ENCODE data around the gene CATSPER3. TPM values are rescaled to one million over a fixed set of nuclear protein-coding genes. Genes with fewer than 3 reads are reported as not detected.

The CATSPER3 gene
- total and polyA plus RNA-seq, 2 of the 8 experiments (the other 6 are each of a cell fraction or from before 2014, with no cell fraction given), result 0.62 TPM; not detected in 1

DNA sequence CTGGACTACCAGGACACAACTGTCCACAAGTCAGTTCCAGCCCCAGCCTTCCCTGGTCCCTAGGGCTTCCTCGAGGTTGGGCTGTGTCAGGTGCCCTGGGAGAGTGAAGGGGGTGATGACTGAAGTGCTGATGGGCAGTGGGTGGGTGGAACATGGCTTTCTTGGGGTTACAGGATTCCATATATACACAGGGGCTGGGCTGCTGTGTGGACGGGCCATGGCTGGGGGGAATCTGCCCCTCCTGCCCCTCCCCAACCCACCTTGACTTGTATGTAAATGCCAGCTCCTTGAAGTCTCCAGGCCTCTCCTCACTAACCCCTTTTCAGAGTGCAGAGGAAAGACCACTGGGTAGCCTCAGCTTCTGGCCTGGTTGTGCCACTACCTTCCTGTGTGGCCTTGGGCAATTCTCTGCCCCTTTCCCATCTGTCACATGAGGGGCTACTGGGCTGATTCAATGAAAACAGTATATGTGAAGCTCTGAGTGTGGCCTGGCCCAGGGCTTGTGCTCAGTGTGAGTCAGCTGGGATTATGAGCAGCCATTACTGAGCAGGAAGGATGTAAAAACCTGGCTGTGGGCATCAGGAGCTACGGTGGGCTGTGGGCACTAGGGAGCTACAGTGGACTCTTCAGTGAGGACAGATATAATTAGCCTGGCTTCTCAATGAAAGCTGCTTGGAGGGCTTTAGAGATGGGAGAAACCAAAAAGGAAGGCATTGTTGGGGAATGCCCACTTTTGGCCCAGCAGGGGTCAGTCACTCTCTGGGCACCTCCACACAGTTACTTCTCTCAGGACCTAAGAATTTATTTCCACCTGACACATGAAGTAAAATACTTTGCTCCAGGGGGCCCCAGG is 43.0 kb downstream of the CATSPER3 start:
- no peak overlapping the region for H3K4me3 ChIP-seq (ENCODE audit: extremely low read depth in 1 of 4, insufficient read depth in 2 of 4, low read depth in 3 of 4, low read length in 4 of 4)
- H3K9ac ChIP-seq (replicated peaks in 1 of 4; ENCODE audit: extremely low read depth in 1 of 4, low read depth in 3 of 4, low read length in 3 of 4), result no peak overlapping the region
- H4K20me1 ChIP-seq (replicated peaks in 1 of 2; ENCODE audit: control insufficient read depth in 1 of 2, insufficient read depth in 2 of 2, low read length in 2 of 2), result no peaks in the 10 kb centered on the region
- FAIRE-seq, result no peak
- no peak overlapping the region for H4K8ac ChIP-seq (ENCODE audit: extremely low read depth, insufficient read depth, low read length)
- H3K23ac ChIP-seq (ENCODE audit: insufficient read length), result no peak overlapping the region
- no peak overlapping the region for H2BK120ac ChIP-seq (replicated peaks; ENCODE audit: low read depth, low read length)
- H3K4me2 ChIP-seq (ENCODE audit: insufficient read depth in 1 of 2, low read depth in 2 of 2, low read length in 2 of 2), result no peak overlapping the region
- no peaks in the 10 kb centered on the region for H3K23me2 ChIP-seq (ENCODE audit: low read depth, low read length)
- H3K14ac ChIP-seq (ENCODE audit: insufficient read length), result no peak overlapping the region
- no peak overlapping the region for H2BK5ac ChIP-seq (ENCODE audit: low read depth, low read length)
- no peak overlapping the region for H3K18ac ChIP-seq (ENCODE audit: extremely low read depth, low read length)
- no peak overlapping the region for H3K4ac ChIP-seq (replicated peaks; ENCODE audit: insufficient read length, low read depth, low read length)
- WGBS, 2 experiments (ENCODE audit: extremely low coverage in 1 of 2, insufficient coverage in 1 of 2, insufficient read length in 1 of 2, insufficient replicate concordance in 2 of 2, low coverage in 1 of 2, low lambda C conversion rate in 2 of 2, missing lambda C conversion rate in 1 of 2), result 80% methylated on average over 2 of the region's 3 CpGs; no CpG with 5 or more reads in 1 of the 2 experiments
- H2BK15ac ChIP-seq (ENCODE audit: low read length), result no peak overlapping the region
- no peak overlapping the region for H4K91ac ChIP-seq (replicated peaks; ENCODE audit: insufficient read length, low read length)
- H3K4me1 ChIP-seq (replicated peaks in 1 of 4; ENCODE audit: control insufficient read depth in 3 of 4, insufficient read depth in 4 of 4, low read length in 3 of 4), result peaks cover 0 to 2% (median under 1%) of the 10 kb centered on the region in 4 experiments; a peak in 1 of 7 replicates
- no peaks in the 10 kb centered on the region for H3K9me3 ChIP-seq (ENCODE audit: insufficient read depth in 2 of 2, low read depth in 1 of 2, low read length in 1 of 2)
- no peaks in the 10 kb centered on the region for H3K79me2 ChIP-seq (ENCODE audit: control insufficient read depth in 1 of 2, insufficient read depth in 2 of 2, low read length in 2 of 2)
- H3K79me1 ChIP-seq (ENCODE audit: low read depth, low read length), result no peaks in the 10 kb centered on the region
- H2BK20ac ChIP-seq (ENCODE audit: low read length), result no peak overlapping the region
- ChIA-PET POLR2A (ENCODE audit: partially characterized antibody) (interaction anchor here (1.2 to 1.4 kb wide), 2 partner anchors 11 to 14 kb away, joined by 4 read pairs; no protein-coding TSS in a partner anchor), CTCF (ENCODE audit: partially characterized antibody) (interaction anchor here (0.7 to 2.1 kb wide), 7 partner anchors 9 to 179 kb away, joined by 3 to 12 read pairs (median 5); no protein-coding TSS in a partner anchor)
- no peak overlapping the region for H3K56ac ChIP-seq (replicated peaks; ENCODE audit: insufficient read length, low read depth, low read length)
- no peaks in the 10 kb centered on the region; a peak in 1 of 7 replicates for H3K27me3 ChIP-seq (replicated peaks in 1 of 4; ENCODE audit: control insufficient read depth in 3 of 4, extremely low read depth in 1 of 4, insufficient read depth in 3 of 4, low read length in 3 of 4)
- no peaks in the 10 kb centered on the region for H3K36me3 ChIP-seq (ENCODE audit: control insufficient read depth in 2 of 4, insufficient read depth in 4 of 4, low read length in 3 of 4)
- H4K5ac ChIP-seq (ENCODE audit: insufficient read length, low read depth, low read length), result no peak overlapping the region
- H2BK12ac ChIP-seq (ENCODE audit: low read depth, low read length), result no peak overlapping the region
- DNase-seq (ENCODE audit: low read depth in 1 of 2, low spot score in 2 of 2), result no peak
- H2AFZ ChIP-seq (ENCODE audit: low read length), result no peak overlapping the region
- H2AK5ac ChIP-seq (ENCODE audit: low read depth, low read length), result no peak overlapping the region
- no peak overlapping the region for H3K27ac ChIP-seq (ENCODE audit: low read depth, low read length)
- no peak for TF ChIP-seq SUZ12 (IDR thresholded peaks at IDR 0.05; ENCODE audit: low read length)
